ENCODE results near the gene TTC33.
"Not testable (repeated sequence)": the region's sequence is repeated elsewhere in the genome, so short reads cannot be mapped to it uniquely, and the experiment has no call there.

TTC33 gene

GRCh38 chr5:40601198-40601868 is 154.4 kb downstream of the TTC33 start:
- DNase-seq: no peak

- DNase-seq: no peak
Observed at GRCh38 chr5:40600383-40600782, 155.4 kb downstream of the TTC33 start.

GRCh38 chr5:40599676-40600075 is 156.1 kb downstream of the TTC33 start:
- no peak for DNase-seq

GRCh38 chr5:40594811-40595210 is 160.9 kb downstream of the TTC33 start:
- no peak for DNase-seq

GRCh38 chr5:40591727-40592396 is 163.9 kb downstream of the TTC33 start:
- DNase-seq: not testable (repeated sequence)

- DNase-seq: no peak
Observed at GRCh38 chr5:40587376-40587775, 168.4 kb downstream of the TTC33 start.

GRCh38 chr5:40585537-40586267 is 170.1 kb downstream of the TTC33 start:
- DNase-seq: no peak

GRCh38 chr5:40584054-40584453 is 171.7 kb downstream of the TTC33 start:
- DNase-seq: no peak

- no peak for DNase-seq
Observed at GRCh38 chr5:40578501-40579451, 177.0 kb downstream of the TTC33 start.

GRCh38 chr5:40577718-40578117 is 178.0 kb downstream of the TTC33 start:
- no peak for DNase-seq

GRCh38 chr5:40575921-40576320 is 179.8 kb downstream of the TTC33 start:
- no peak for DNase-seq

GRCh38 chr5:40575411-40575810 is 180.3 kb downstream of the TTC33 start:
- DNase-seq: no peak

- peak; percentile 56 for DNase-seq
Observed at GRCh38 chr5:40572937-40573336, 182.8 kb downstream of the TTC33 start.

- DNase-seq: no peak
Observed at GRCh38 chr5:40572391-40572790, 183.4 kb downstream of the TTC33 start.

- no peak for DNase-seq
Observed at GRCh38 chr5:40571729-40572128, 184.0 kb downstream of the TTC33 start.

GRCh38 chr5:40570408-40571129 is 185.2 kb downstream of the TTC33 start:
- DNase-seq: no peak

GRCh38 chr5:40569546-40570270 is 186.1 kb downstream of the TTC33 start:
- DNase-seq: no peak

GRCh38 chr5:40568548-40568947 is 187.2 kb downstream of the TTC33 start:
- no peak for DNase-seq

- not testable (repeated sequence) for DNase-seq
Observed at GRCh38 chr5:40563173-40563572, 192.6 kb downstream of the TTC33 start.

GRCh38 chr5:40560474-40561110 is 195.2 kb downstream of the TTC33 start:
- no peak for DNase-seq

GRCh38 chr5:40559306-40559705 is 196.5 kb downstream of the TTC33 start:
- DNase-seq: no peak

Data from right forelimb (tissue), 1 donor.